ENCODE data around the gene GAA. TPM values are rescaled to one million over a fixed set of nuclear protein-coding genes. Genes with fewer than 3 reads are reported as not detected.

Gene GAA
- total RNA-seq, 1 experiment from 2014 or later, result 36.1 TPM

DNA sequence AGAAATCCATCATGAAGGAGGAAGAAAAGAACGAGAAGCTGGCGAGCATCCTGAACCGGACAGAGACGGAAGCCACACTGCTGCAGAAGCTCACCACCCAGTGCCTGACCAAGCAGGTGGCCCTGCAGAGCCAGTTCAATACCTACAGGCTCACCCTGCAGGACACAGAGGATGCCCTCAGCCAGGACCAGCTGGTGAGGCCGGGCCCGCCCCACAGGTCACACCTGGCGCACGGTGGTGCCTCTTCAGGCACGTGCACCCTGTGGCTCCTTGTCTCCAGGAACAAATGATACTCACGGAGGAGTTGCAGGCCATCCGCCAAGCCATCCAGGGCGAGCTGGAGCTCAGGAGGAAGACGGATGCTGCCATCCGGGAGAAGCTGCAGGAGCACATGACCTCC is 19.8 kb upstream of the GAA start:
- ChIA-PET CTCF (interaction anchor here (0.6 to 1.6 kb wide), 2 partner anchors 20 to 73 kb away, joined by 3 to 6 read pairs; partner anchors contain the start of gene GAA), POLR2A (no interaction called here)
- intact Hi-C loops (cut with micrococcal nuclease; ENCODE audit: unreplicated experiment), result loop anchor here (5.0 kb wide), 1 partner anchor 74 kb away; no protein-coding TSS in a partner anchor
- no peak for DNase-seq (ENCODE audit: low read depth, low spot score)
- Histone ChIP-seq H3K27ac (ENCODE audit: low read length) (no peak overlapping the region), H3K36me3 (ENCODE audit: control insufficient read depth, insufficient read depth, low read length) (no peaks in the 10 kb centered on the region), H3K27me3 (ENCODE audit: control insufficient read depth, insufficient read depth, low read length) (no peaks in the 10 kb centered on the region), H3K9me3 (ENCODE audit: control insufficient read depth, insufficient read depth, low read depth, low read length) (no peaks in the 10 kb centered on the region), H3K4me1 (ENCODE audit: control insufficient read depth, insufficient read depth, low read length) (0 out of 2 replicates have a peak, but pooled peaks cover 6% of the 10 kb centered on the region), H3K4me3 (ENCODE audit: low read depth in 2 of 2, low read length in 2 of 2) (no peak overlapping the region)
- ATAC-seq, result no peak
- in situ Hi-C loops (cut with HindIII; ENCODE audit: low pct_unique_long_range_greater_than_20kb, low sequenced_read_pairs), result no loop called here
- no TSS peak for BruUV-seq (replicated peaks)
- TF ChIP-seq, protein P1, sequence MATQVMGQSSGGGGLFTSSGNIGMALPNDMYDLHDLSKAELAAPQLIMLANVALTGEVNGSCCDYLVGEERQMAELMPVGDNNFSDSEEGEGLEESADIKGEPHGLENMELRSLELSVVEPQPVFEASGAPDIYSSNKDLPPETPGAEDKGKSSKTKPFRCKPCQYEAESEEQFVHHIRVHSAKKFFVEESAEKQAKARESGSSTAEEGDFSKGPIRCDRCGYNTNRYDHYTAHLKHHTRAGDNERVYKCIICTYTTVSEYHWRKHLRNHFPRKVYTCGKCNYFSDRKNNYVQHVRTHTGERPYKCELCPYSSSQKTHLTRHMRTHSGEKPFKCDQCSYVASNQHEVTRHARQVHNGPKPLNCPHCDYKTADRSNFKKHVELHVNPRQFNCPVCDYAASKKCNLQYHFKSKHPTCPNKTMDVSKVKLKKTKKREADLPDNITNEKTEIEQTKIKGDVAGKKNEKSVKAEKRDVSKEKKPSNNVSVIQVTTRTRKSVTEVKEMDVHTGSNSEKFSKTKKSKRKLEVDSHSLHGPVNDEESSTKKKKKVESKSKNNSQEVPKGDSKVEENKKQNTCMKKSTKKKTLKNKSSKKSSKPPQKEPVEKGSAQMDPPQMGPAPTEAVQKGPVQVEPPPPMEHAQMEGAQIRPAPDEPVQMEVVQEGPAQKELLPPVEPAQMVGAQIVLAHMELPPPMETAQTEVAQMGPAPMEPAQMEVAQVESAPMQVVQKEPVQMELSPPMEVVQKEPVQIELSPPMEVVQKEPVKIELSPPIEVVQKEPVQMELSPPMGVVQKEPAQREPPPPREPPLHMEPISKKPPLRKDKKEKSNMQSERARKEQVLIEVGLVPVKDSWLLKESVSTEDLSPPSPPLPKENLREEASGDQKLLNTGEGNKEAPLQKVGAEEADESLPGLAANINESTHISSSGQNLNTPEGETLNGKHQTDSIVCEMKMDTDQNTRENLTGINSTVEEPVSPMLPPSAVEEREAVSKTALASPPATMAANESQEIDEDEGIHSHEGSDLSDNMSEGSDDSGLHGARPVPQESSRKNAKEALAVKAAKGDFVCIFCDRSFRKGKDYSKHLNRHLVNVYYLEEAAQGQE (IDR thresholded peaks at IDR 0.05; ENCODE audit: insufficient read depth in 1 of 2, low read depth in 2 of 2, low read length in 1 of 2), result no peak
- no peak for TF ChIP-seq SIN3A (IDR thresholded peaks at IDR 0.05; ENCODE audit: borderline replicate concordance, insufficient read depth, low read depth, low read length)
- no peak for TF ChIP-seq POLR2AphosphoS5 (IDR thresholded peaks at IDR 0.05; ENCODE audit: low read depth, low read length)
- TF ChIP-seq TCF7L2 (IDR thresholded peaks at IDR 0.05; ENCODE audit: low read depth, low read length), result no peak
- TF ChIP-seq, protein P2, sequence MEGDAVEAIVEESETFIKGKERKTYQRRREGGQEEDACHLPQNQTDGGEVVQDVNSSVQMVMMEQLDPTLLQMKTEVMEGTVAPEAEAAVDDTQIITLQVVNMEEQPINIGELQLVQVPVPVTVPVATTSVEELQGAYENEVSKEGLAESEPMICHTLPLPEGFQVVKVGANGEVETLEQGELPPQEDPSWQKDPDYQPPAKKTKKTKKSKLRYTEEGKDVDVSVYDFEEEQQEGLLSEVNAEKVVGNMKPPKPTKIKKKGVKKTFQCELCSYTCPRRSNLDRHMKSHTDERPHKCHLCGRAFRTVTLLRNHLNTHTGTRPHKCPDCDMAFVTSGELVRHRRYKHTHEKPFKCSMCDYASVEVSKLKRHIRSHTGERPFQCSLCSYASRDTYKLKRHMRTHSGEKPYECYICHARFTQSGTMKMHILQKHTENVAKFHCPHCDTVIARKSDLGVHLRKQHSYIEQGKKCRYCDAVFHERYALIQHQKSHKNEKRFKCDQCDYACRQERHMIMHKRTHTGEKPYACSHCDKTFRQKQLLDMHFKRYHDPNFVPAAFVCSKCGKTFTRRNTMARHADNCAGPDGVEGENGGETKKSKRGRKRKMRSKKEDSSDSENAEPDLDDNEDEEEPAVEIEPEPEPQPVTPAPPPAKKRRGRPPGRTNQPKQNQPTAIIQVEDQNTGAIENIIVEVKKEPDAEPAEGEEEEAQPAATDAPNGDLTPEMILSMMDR (IDR thresholded peaks at IDR 0.05), result no peak

DNA sequence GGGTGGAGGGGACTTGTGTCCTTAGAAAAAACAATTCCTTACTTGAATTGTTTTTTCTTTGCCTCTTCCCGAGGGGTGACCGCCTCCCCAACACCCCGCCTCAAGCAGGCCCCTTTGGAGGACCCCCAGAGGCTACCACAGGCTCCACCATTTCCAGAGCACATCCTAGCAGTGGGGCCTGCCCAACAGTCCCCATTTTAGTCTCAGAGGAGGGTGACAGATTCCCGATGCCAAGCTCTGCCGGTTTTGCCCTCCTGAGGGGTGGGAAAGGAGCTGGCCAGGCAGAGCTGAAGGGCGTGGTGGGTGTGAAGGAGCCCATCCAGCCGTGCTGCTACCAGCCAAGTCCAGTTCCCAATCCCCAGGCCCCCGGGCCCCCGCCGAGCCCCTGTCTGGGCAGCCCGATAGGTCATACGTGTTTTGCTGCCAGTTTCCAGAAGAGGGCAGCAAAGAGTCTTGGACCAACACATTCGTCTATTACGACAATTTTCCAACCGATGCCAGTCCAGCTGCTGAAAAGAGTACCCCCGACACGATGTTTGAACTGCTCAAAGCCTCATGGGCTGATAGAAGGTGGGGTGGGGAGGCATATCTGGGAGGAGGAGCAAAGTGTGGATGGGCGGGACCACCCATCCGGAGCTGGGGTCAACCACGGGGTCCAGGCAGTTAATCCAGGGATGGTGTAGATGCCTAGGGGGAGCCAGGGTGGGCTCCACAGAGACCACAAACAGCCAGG is 18.8 kb upstream of the GAA start:
- DNase-seq (ENCODE audit: low read depth, low spot score) (no peak), ATAC-seq (peak; percentile 82)
- no peaks in the 10 kb centered on the region for H3K9me3 ChIP-seq (ENCODE audit: control insufficient read depth, insufficient read depth, low read depth, low read length)
- ChIA-PET POLR2A (no interaction called here), CTCF (interaction anchor here (0.6 to 1.6 kb wide), 3 partner anchors 19 to 274 kb away, joined by 6 to 7 read pairs (median 6); partner anchors contain the start of gene GAA)
- no peaks in the 10 kb centered on the region for H3K27me3 ChIP-seq (ENCODE audit: control insufficient read depth, insufficient read depth, low read length)
- intact Hi-C loops (cut with micrococcal nuclease; ENCODE audit: unreplicated experiment) (loop anchor here (5.0 kb wide), 1 partner anchor 75 kb away; no protein-coding TSS in a partner anchor), in situ Hi-C loops (cut with HindIII; ENCODE audit: low pct_unique_long_range_greater_than_20kb, low sequenced_read_pairs) (no loop called here)
- H3K4me3 ChIP-seq (ENCODE audit: low read depth in 2 of 2, low read length in 2 of 2), result peak overlapping the region; percentile 0 to 41; a peak in 2 of 4 replicates
- H3K4me1 ChIP-seq (ENCODE audit: control insufficient read depth, insufficient read depth, low read length), result 0 out of 2 replicates have a peak, but pooled peaks cover 6% of the 10 kb centered on the region
- H3K36me3 ChIP-seq (ENCODE audit: control insufficient read depth, insufficient read depth, low read length), result no peaks in the 10 kb centered on the region
- BruUV-seq (replicated peaks), result no TSS peak
- TF ChIP-seq TCF7L2 (IDR thresholded peaks at IDR 0.05; ENCODE audit: low read depth, low read length), result no peak
- TF ChIP-seq, protein P2 (IDR thresholded peaks at IDR 0.05), result peak; percentile 94
- H3K27ac ChIP-seq (ENCODE audit: low read length), result peak overlapping the region; percentile 66

Data from Panc1 (cell line).